ENCODE results near the gene BICD2.

DNA sequence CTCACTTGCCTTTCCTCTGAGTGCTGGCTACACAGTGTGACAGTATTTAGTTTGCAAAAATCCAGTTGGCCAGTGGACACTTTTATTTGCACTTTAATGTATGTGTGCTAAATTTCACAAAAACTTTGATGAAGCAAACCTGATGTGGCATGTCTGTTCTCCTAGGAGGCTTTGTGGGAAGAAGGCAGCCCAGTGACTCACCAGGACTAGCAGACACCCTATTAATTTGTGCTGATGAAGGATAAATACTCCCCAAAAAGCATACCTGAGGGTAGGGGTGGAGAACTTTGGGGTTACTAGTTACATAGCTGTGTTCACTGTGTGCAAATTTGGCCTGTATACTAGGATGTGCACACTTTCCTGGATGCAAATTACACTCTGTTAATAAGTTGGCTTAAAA, 55.4 kb downstream of the BICD2 start:
- TF ChIP-seq POLR2A (IDR thresholded peaks at IDR 0.05), result no peak
- TF ChIP-seq, protein P1, sequence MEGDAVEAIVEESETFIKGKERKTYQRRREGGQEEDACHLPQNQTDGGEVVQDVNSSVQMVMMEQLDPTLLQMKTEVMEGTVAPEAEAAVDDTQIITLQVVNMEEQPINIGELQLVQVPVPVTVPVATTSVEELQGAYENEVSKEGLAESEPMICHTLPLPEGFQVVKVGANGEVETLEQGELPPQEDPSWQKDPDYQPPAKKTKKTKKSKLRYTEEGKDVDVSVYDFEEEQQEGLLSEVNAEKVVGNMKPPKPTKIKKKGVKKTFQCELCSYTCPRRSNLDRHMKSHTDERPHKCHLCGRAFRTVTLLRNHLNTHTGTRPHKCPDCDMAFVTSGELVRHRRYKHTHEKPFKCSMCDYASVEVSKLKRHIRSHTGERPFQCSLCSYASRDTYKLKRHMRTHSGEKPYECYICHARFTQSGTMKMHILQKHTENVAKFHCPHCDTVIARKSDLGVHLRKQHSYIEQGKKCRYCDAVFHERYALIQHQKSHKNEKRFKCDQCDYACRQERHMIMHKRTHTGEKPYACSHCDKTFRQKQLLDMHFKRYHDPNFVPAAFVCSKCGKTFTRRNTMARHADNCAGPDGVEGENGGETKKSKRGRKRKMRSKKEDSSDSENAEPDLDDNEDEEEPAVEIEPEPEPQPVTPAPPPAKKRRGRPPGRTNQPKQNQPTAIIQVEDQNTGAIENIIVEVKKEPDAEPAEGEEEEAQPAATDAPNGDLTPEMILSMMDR (IDR thresholded peaks at IDR 0.05), result no peak
- TF ChIP-seq POLR2AphosphoS5 (IDR thresholded peaks at IDR 0.05), result no peak

Data from upper lobe of left lung (tissue), 4 donors.